ENCODE data around the gene CENPT.

The CENPT gene

GRCh38 chr16:67805718-67806427 is 41.6 kb downstream of the CENPT start:
- no peak for DNase-seq

DNA sequence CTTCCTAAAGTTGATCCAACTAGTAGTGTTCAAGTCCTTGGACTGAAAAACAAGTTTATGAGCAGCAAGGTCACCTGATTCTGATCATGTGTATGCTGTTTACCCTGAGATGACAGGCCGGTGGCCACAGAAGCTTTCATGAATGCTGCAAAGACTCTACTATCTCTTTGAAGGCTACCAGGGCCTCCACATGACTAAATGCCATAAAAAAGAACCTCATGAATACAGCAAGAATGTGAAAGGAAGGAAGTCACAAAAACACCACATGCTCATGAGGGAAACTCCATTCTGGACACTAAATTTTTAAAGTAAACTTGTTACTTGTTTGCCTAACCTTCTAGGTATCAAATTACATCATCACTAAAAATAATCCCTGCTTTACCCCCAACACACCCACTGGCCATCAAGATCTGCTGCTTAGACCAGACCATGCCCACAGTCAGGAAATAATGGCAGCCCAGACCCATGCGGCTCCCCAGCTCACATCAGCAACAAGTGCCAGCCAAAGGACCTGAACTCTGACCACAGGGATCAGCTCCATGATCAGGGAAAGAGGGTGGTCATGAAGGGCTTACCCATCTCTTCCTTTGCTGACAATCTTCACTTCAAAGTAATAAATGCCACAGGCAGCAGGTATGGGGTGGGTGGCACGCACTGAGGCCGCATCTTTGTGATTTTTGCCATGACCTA is 42.5 kb downstream of the CENPT start:
- no peak for DNase-seq

GRCh38 chr16:67803894-67804293 is 43.6 kb downstream of the CENPT start:
- DNase-seq: no peak

DNA sequence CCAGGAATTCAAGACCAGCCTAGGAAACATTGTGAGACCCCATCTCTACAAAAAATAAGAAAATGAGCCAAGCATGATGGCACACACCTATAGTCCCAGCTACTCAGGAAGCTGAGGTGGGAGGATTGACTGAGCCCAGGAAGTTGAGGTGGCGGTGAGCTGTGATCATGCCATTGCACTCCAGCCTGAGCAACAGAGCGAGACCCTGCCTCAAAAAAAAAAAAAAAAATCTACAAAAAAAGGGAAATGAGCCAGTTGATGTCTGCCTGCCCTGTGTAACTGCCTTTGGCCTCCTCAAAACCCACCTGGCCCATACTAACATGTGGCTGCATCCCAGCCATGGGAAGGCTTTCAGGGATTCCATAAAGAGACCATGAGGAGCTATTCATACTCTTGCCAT is 45.6 kb downstream of the CENPT start:
- DNase-seq: no peak

GRCh38 chr16:67801241-67801640 is 46.3 kb downstream of the CENPT start:
- DNase-seq: no peak

DNA sequence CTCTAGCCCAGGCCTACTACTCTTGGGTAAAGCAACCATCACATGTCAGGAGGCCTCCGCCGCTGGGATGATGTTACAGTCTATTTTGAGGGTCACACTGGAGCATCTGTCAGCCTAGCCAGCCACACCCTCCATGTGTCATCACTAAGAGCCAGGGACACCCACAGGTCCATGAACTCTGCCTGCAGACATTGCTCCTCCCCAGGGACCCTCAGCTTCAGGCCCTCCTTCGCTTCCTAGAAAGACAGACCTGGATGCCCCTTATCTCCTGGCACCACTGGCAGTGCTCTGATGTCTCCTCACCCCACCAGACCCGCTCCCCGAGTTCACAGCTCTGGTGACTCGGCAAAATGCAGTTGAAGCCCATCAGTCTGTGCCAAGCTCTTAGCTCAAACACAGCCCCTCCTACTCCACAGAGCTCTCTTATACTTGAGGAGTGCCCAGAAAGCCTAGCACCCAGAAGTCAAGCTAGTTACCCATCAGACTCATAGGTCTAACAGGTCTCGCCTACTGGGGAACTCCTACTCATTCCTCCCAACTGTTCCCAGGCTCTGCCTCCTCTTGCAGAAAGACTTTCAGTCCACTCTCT is 47.1 kb downstream of the CENPT start:
- no peak for DNase-seq

- DNase-seq: no peak
Observed at GRCh38 chr16:67796099-67796718, 51.3 kb downstream of the CENPT start.

GRCh38 chr16:67790071-67790470 is 57.4 kb downstream of the CENPT start:
- no peak for DNase-seq

DNA sequence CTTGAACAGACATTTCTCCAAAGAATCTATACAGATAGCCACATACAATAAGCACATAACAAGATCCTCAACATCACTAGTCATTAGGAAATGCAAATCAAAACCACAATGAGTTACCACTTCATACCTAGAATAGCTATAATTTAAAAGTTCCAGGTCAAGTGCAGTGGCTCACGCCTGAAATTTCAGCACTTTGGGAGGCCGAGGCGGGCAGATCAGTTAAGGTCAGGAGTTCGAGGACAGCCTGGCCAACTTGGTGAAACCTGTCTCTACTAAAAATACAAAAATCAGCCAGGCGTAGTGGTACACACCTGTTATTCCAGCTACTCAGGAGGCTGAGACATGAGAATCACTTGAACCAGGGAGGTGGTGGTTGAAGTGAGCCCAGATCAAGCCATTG is 61.0 kb downstream of the CENPT start:
- no peak for DNase-seq

DNA sequence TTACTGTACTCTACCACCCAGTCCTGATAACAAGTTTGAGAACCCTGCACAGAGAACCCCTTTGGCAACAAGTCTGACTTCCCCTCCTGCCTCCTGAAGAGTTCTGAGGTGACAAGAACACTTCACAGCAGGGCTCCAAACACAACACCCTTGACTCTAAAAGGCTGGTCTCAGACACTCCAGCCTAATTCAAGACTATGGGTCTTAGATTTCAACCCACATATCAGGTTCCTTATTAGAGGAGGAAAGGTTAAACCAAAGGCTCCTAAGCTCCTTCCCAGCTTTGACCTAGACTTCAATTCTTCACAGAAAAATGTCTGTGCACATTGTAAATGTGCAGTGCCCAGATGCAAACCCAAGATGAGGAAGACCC is 64.2 kb downstream of the CENPT start:
- no peak for DNase-seq

DNA sequence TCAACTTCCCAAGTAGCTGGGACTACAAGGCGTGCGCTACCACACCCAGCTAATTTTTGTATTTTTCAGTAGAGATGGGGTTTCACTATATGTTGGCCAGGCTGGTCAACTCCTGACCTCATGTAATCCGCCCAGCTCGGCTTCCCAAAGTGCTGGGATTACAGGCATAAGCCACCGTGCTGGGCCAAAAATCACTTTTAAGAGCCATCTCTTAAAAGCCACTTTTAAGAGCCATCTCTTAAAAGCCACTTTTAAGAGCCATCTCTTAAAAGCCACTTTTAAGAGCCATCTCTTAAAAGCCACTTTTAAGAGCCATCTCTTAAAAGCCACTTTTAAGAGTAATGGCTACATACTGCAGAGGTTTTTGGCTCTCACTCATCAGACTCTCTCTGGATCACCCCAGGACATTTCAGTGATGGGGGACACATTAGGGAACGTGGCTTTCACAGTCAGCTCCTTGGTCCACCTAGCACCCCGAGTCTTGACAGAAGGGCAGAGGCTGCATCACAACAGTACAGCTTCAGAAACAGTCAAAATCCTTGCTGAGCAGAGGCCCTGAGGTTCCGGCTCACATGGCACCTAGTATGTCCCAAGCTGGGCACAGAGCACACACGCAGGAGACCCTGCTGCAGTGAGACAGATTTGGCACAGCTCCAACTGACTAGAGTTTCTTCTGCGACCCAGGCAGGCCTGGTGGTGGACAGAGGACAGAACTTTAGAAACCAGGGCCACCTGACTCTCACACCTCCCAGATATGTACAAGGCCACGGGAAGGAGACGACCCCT is 64.7 kb downstream of the CENPT start:
- DNase-seq: no peak

- DNase-seq: no peak
Observed at GRCh38 chr16:67781565-67781921, 66.0 kb downstream of the CENPT start.

DNA sequence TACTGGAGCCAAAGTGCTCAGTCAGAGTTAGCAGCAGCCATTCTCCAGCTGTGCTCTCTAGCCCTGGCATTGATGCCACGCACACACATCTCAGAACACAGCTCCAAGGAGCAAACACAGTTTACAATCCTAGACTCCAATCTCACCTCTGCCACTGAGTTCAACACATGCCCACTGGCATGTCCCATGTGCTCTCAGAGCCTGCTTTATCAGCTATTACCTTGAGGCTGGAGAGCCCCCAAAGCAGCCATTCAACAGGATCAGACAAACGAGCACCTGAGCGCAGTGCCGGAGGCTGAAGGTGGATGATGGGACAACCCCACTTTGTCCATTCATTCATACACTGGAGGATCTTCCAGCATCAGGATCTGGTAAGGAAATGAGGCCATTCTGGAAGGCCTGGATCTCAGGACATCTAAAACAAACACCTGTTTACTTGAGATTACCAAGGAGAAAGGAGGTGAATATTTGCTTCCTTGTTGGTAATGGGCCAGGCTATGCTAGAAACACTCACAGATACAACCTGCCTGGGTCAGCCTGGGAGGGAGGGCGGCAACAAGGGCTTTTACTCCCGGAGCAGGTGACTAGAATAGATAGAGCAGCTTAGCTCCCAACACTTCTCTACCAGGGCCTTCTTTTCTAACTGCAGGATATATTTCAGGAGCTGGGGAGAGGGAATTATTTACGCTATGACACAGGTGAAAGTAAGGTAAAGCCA is 66.5 kb downstream of the CENPT start:
- no peak for DNase-seq

- no peak for DNase-seq
Observed at GRCh38 chr16:67779256-67780014, 68.1 kb downstream of the CENPT start.

All from NCI-H446 (cell line).